GM23338 (cell line): ENCODE measurements around the gene MYCBP2. TPM values are rescaled to one million over a fixed set of nuclear protein-coding genes. Genes with fewer than 3 reads are reported as not detected.

Experiments used
- CREB1 ChIP-seq: fragments of 250-450 bp; sonication (Bioruptor Pico); IDR thresholded peaks from 2 replicates; pipeline ENCODE4 v1.5.0; 2020; ENCODE audit warnings: low read depth, mild to moderate bottlenecking, moderate library complexity
- JUNB ChIP-seq: IDR thresholded peaks from one replicate; pipeline ENCODE4 v1.6.1; 2016; ENCODE audit warnings: antibody characterized with exemption; ENCODE audit not compliant: unreplicated experiment
- polyA plus RNA-seq: library from polyadenylated mRNA; unstranded; fragments of >200 nt; fragmentation: Nextera tagmentation; extraction: Ambion mirVana; gene quantifications from 2 replicates; pipeline ENCODE4 v1.2.1, GENCODE V29; 2016
- total RNA-seq: library from RNA; depleted of rRNA; stranded (reverse); fragments of >200 nt; shearing (Covaris generic); gene quantifications from 2 replicates; pipeline ENCODE4 v1.2.3, GENCODE V29; 2014
- TF ChIP-seq, protein P1 (sequence below): fragments of 250-450 bp; sonication (Bioruptor Pico); IDR thresholded peaks from 2 replicates; pipeline ENCODE4 v1.5.0; 2020; ENCODE audit warnings: mild to moderate bottlenecking, moderate library complexity
- TF ChIP-seq, protein P2 (sequence below): IDR thresholded peaks from one replicate; pipeline ENCODE4 v1.6.1; 2018; ENCODE audit warnings: antibody characterized with exemption; ENCODE audit not compliant: unreplicated experiment
- TF ChIP-seq, protein P3 (sequence below): IDR thresholded peaks from 2 replicates; pipeline ENCODE4 v1.6.1; 2016; ENCODE audit warnings: antibody characterized with exemption

The MYCBP2 gene
- total and polyA plus RNA-seq, 2 experiments from 2014 or later, result 54.6 to 77.2 TPM

DNA sequence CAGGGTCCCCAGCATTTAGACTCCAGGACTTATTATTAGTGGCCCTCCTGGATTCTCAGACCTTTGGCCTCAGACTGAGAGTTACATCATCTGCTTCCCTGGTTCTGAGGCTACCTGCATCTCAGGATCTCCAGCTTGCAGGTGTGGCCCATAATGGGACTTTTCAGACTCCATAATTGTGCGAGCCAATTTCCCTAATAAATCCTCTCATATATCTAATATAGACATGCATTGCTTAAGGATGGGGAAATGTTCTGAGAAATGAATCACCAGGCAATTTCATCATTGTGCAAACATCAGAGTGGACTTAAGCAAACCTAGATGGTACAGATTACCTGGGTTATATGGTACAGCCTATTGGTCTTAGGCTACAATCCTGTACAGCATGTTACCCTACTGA is 183.5 kb downstream of the MYCBP2 start (continued):
- TF ChIP-seq, protein P1, sequence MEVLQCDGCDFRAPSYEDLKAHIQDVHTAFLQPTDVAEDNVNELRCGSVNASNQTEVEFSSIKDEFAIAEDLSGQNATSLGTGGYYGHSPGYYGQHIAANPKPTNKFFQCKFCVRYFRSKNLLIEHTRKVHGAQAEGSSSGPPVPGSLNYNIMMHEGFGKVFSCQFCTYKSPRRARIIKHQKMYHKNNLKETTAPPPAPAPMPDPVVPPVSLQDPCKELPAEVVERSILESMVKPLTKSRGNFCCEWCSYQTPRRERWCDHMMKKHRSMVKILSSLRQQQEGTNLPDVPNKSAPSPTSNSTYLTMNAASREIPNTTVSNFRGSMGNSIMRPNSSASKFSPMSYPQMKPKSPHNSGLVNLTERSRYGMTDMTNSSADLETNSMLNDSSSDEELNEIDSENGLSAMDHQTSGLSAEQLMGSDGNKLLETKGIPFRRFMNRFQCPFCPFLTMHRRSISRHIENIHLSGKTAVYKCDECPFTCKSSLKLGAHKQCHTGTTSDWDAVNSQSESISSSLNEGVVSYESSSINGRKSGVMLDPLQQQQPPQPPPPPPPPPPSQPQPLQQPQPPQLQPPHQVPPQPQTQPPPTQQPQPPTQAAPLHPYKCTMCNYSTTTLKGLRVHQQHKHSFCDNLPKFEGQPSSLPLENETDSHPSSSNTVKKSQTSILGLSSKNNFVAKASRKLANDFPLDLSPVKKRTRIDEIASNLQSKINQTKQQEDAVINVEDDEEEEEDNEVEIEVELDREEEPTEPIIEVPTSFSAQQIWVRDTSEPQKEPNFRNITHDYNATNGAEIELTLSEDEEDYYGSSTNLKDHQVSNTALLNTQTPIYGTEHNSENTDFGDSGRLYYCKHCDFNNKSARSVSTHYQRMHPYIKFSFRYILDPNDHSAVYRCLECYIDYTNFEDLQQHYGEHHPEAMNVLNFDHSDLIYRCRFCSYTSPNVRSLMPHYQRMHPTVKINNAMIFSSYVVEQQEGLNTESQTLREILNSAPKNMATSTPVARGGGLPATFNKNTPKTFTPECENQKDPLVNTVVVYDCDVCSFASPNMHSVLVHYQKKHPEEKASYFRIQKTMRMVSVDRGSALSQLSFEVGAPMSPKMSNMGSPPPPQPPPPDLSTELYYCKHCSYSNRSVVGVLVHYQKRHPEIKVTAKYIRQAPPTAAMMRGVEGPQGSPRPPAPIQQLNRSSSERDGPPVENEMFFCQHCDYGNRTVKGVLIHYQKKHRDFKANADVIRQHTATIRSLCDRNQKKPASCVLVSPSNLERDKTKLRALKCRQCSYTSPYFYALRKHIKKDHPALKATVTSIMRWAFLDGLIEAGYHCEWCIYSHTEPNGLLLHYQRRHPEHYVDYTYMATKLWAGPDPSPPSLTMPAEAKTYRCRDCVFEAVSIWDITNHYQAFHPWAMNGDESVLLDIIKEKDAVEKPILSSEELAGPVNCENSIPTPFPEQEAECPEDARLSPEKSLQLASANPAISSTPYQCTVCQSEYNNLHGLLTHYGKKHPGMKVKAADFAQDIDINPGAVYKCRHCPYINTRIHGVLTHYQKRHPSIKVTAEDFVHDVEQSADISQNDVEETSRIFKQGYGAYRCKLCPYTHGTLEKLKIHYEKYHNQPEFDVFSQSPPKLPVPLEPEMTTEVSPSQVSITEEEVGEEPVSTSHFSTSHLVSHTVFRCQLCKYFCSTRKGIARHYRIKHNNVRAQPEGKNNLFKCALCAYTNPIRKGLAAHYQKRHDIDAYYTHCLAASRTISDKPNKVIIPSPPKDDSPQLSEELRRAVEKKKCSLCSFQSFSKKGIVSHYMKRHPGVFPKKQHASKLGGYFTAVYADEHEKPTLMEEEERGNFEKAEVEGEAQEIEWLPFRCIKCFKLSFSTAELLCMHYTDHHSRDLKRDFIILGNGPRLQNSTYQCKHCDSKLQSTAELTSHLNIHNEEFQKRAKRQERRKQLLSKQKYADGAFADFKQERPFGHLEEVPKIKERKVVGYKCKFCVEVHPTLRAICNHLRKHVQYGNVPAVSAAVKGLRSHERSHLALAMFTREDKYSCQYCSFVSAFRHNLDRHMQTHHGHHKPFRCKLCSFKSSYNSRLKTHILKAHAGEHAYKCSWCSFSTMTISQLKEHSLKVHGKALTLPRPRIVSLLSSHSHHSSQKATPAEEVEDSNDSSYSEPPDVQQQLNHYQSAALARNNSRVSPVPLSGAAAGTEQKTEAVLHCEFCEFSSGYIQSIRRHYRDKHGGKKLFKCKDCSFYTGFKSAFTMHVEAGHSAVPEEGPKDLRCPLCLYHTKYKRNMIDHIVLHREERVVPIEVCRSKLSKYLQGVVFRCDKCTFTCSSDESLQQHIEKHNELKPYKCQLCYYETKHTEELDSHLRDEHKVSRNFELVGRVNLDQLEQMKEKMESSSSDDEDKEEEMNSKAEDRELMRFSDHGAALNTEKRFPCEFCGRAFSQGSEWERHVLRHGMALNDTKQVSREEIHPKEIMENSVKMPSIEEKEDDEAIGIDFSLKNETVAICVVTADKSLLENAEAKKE (CRISPR knock-in tag), result no peak
- TF ChIP-seq JUNB (no peak), CREB1 (no peak)
- TF ChIP-seq, protein P2, sequence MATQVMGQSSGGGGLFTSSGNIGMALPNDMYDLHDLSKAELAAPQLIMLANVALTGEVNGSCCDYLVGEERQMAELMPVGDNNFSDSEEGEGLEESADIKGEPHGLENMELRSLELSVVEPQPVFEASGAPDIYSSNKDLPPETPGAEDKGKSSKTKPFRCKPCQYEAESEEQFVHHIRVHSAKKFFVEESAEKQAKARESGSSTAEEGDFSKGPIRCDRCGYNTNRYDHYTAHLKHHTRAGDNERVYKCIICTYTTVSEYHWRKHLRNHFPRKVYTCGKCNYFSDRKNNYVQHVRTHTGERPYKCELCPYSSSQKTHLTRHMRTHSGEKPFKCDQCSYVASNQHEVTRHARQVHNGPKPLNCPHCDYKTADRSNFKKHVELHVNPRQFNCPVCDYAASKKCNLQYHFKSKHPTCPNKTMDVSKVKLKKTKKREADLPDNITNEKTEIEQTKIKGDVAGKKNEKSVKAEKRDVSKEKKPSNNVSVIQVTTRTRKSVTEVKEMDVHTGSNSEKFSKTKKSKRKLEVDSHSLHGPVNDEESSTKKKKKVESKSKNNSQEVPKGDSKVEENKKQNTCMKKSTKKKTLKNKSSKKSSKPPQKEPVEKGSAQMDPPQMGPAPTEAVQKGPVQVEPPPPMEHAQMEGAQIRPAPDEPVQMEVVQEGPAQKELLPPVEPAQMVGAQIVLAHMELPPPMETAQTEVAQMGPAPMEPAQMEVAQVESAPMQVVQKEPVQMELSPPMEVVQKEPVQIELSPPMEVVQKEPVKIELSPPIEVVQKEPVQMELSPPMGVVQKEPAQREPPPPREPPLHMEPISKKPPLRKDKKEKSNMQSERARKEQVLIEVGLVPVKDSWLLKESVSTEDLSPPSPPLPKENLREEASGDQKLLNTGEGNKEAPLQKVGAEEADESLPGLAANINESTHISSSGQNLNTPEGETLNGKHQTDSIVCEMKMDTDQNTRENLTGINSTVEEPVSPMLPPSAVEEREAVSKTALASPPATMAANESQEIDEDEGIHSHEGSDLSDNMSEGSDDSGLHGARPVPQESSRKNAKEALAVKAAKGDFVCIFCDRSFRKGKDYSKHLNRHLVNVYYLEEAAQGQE, result no peak
- TF ChIP-seq, protein P3, sequence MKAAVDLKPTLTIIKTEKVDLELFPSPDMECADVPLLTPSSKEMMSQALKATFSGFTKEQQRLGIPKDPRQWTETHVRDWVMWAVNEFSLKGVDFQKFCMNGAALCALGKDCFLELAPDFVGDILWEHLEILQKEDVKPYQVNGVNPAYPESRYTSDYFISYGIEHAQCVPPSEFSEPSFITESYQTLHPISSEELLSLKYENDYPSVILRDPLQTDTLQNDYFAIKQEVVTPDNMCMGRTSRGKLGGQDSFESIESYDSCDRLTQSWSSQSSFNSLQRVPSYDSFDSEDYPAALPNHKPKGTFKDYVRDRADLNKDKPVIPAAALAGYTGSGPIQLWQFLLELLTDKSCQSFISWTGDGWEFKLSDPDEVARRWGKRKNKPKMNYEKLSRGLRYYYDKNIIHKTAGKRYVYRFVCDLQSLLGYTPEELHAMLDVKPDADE, result no peak
